Activated CD8-positive, alpha-beta memory T cell treated with anti-CD3 and anti-CD28 coated beads, Interleukin-2, amount 50 U/mL, for 24 hours (primary cell): ENCODE data around the gene MAGEB5.
"Not testable (repeated sequence)": the region's sequence is repeated elsewhere in the genome, so short reads cannot be mapped to it uniquely, and the experiment has no call there.

ENCODE experiments used
- DNase-seq: peaks from one replicate; pipeline ENCODE4 v3.0.0-alpha.2; 2020; ENCODE audit errors: extremely low read depth

Gene MAGEB5, protein sequence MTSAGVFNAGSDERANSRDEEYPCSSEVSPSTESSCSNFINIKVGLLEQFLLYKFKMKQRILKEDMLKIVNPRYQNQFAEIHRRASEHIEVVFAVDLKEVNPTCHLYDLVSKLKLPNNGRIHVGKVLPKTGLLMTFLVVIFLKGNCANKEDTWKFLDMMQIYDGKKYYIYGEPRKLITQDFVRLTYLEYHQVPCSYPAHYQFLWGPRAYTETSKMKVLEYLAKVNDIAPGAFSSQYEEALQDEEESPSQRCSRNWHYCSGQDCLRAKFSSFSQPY

GRCh38 chrX:26215869-26216268 lies at the start of gene MAGEB5:
MAGEB5 (plus strand) TSS chrX:26216169; CDS start chrX:26217302, 1,133 bp downstream.
- DNase-seq: no peak

DNA sequence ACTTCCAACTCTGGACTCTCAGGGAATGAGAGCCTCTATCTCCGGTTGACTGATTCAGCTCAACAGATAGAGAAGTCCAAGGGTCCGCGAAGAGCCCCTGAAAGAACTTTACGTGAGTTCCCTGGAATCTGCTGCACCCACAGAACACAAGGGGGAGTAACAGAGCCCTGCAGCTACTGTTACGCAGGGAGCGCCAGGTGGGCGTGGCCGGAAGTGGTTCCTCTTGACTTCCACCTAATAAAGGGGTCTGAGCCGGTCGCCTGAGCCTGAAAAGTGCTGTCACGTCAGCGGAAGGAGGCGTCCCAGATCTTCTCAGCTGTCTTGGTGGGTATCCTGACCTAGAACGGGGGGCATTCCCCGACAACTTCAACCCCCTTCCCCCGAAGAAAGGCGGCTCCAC lies 23.8 kb upstream of the MAGEB5 start, which contains the start of gene MAGEB6:
MAGEB6 (plus strand) TSS at position 237 of the 400 bp plus-strand sequence. CDS start 1,407 bp downstream, outside the sequence.
- no peak for DNase-seq

GRCh38 chrX:26203561-26203960 lies 12.4 kb upstream of the MAGEB5 start:
- no peak for DNase-seq

- DNase-seq: not testable (repeated sequence)
Measured at GRCh38 chrX:26204717-26205116, 11.3 kb upstream of the MAGEB5 start.

GRCh38 chrX:26208012-26208411 lies 8.0 kb upstream of the MAGEB5 start:
- no peak for DNase-seq

DNA sequence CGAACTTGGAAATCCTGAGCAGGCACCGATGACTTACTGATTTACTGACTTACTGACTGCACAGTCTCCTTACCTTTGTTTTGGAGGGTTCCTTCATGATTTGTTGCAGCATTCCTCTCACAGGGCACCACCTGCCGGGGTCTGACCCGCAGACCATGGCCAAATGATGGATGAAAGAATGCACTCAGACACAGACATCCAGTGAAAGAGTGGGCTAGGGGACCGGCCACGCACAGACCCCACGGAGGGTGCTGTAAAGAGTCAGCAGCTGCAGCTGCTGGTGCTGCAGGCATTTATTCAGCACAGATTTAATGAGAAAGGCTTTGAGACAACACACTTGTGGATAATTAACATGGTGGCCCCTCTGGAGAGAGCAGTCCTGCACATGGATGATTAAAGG lies 3.4 kb downstream of the MAGEB5 start:
- no peak for DNase-seq

DNA sequence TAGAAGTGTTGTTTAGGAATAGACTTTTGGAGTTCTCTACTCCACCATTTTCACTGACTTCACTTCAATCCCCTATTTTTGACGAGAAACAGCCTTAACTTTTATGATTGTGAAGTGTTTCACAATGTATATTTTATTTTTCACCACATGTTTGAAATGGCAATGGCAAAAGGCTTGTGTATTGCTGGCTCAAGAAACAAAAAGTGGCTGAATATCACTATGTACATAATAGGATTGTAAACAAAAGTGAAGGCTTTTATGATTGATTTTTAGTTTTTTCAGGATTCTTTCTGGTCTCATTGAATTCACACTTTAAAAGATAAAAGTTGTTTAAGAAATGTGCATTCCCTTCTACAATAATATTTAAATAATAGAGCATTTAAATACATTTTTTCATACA lies 18.2 kb downstream of the MAGEB5 start:
- DNase-seq: no peak

- DNase-seq: no peak
Measured at GRCh38 chrX:26253526-26253925, 37.6 kb downstream of the MAGEB5 start.

DNA sequence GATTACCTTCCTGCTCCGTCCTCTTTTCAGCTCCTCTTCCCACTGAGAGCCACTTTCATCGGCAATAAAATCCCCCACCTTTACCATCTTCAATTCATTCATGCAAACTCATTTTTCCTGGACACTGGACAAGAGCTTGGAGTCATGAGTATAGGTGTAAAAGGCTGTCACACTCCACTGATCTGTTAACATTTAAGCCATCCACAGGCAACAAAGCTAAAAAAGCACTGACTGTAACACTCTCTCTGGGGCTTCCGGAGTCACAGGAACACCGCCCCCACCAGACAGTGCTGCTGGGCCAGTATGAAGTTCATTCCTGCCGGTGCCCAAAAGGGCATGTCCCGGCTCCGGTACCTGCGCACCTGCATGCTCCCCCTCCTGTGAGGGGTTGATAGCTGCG lies 38.5 kb downstream of the MAGEB5 start:
- DNase-seq: no peak

DNA sequence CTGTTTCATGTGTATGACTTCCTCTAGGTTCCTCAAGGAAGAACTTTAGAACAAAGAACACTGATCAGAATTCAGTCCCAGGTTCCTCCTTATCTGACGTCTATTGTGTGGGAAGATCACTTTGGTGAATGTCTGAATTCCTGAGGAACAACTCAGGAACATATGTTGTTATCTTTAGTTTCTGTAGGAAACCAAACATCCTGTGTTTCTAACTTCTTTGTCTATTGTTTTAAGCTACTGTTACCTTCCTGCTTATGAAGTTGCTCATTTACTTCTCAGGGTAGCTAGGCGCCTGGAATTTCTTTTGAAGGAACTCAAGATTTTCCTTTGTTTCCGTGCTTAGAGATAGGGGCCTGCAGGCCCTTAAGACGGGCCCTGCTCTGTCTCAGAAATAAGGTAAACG lies 46.2 kb downstream of the MAGEB5 start:
- DNase-seq: no peak
